K562 (cell line): ENCODE results near the gene GALNT5. TPM values are rescaled to one million over a fixed set of nuclear protein-coding genes. Genes with fewer than 3 reads are reported as not detected.

ENCODE experiments used
- ATAC-seq: fragments of 200-7000 bp; cut with Tn5 transposase; 3 replicates; pipeline ENCODE4 v1.9.1; 2020; ENCODE audit warnings: moderate library complexity
- BruUV-seq: library from RNA; stranded (reverse); fragments of 400-500 nt; replicated peaks from 2 replicates; lab custom pipeline; 2021; lab: Mats Ljungman, UMichigan
- CTCF ChIA-PET: fragments of 300-600 bp; formaldehyde crosslinking; extraction: SDS; loops from one replicate; lab custom pipeline; 2021; ENCODE audit warnings: low intra/inter-chr PET ratio; lab: Yijun Ruan, JAX
- POLR2A ChIA-PET: fragments of 300-600, 350-650 bp; sonication (Branson Sonifier 250); formaldehyde crosslinking; extraction: SDS; loops from one replicate; lab custom pipeline; 2021; ENCODE audit warnings: antibody characterized with exemption, inconsistent platforms; lab: Yijun Ruan, JAX
- DNase-seq, 4 experiments: peaks; one replicate each; pipeline versions ENCODE4 v3.0.0 to v3.0.0-alpha.2; 2011 to 2018; ENCODE audit warnings: low spot score in 3 of 4, mixed read lengths in 3 of 4; ENCODE audit errors: extremely low read depth in 1 of 4
- FAIRE-seq: peaks from 2 replicates; lab custom pipeline; 2011; peaks lifted over from hg19 to GRCh38; lab: Jason Lieb, UNC
- H2AFZ ChIP-seq: 2 replicates; pipeline ENCODE4 v1.6.0; 2011; ENCODE audit warnings: low read depth, low read length, control low read depth, inconsistent platforms
- H3K27ac ChIP-seq: fragments of 200-600 bp; 3 replicates; pipeline ENCODE4 v1.8.0; 2011; ENCODE audit warnings: low read depth, mild to moderate bottlenecking, control low read depth, inconsistent platforms, low read length, moderate library complexity, mixed read lengths; ENCODE audit errors: extremely low read depth
- H3K27me3 ChIP-seq, 2 experiments: fragments of 300-600 bp in 1 of 2; 2 replicates in 1 of 2; 3 replicates in 1 of 2; pipeline versions ENCODE4 v1.6.0 to v1.8.0; 2011; ENCODE audit warnings: inconsistent platforms in 2 of 2, low read length in 2 of 2, mild to moderate bottlenecking in 1 of 2, mixed read lengths in 1 of 2, moderate library complexity in 1 of 2; ENCODE audit not compliant: control insufficient read depth in 2 of 2, insufficient read depth in 2 of 2
- H3K36me3 ChIP-seq: fragments of 300-600 bp; 3 replicates; pipeline ENCODE4 v1.8.0; 2011; ENCODE audit warnings: mild to moderate bottlenecking, low read length, inconsistent platforms; ENCODE audit not compliant: control insufficient read depth, insufficient read depth
- H3K4me1 ChIP-seq, 2 experiments: fragments of 200-600 bp in 1 of 2; replicated peaks in 1 of 2; 2 replicates in 1 of 2; 3 replicates in 1 of 2; pipeline versions ENCODE4 v1.5.1 to v1.8.0; 2011; ENCODE audit warnings: inconsistent platforms in 2 of 2, low read length in 2 of 2, mild to moderate bottlenecking in 1 of 2, mixed read lengths in 1 of 2, moderate library complexity in 1 of 2; ENCODE audit not compliant: control insufficient read depth in 2 of 2, insufficient read depth in 2 of 2
- H3K4me2 ChIP-seq: 2 replicates; pipeline ENCODE4 v1.6.1; 2011; ENCODE audit warnings: low read length, control low read depth, inconsistent platforms, mixed read lengths; ENCODE audit not compliant: insufficient read depth
- H3K4me3 ChIP-seq: fragments of 200-600 bp; sonication (generic), shearing (Covaris generic); 2 replicates; pipeline ENCODE4 v1.5.1; 2016; ENCODE audit warnings: control low read depth, inconsistent platforms
- H3K79me2 ChIP-seq: fragments of 200-600 bp; 3 replicates; pipeline ENCODE4 v1.8.0; 2011; ENCODE audit warnings: low read length, inconsistent platforms; ENCODE audit not compliant: control insufficient read depth, insufficient read depth
- H3K9ac ChIP-seq, 2 experiments: 2 replicates each; pipeline versions ENCODE4 v1.6.0 to v1.6.1; 2011; ENCODE audit warnings: low read depth in 2 of 2, low read length in 2 of 2, control low read depth in 1 of 2, inconsistent platforms in 1 of 2, mild to moderate bottlenecking in 1 of 2, mixed read lengths in 1 of 2; ENCODE audit not compliant: insufficient read depth in 1 of 2
- H3K9me1 ChIP-seq: one replicate; pipeline ENCODE4 v1.6.0; 2011; ENCODE audit warnings: inconsistent platforms, mild to moderate bottlenecking, low read length, moderate library complexity; ENCODE audit not compliant: control insufficient read depth, insufficient read depth
- H3K9me3 ChIP-seq: replicated peaks from 2 replicates; pipeline ENCODE4 v1.5.1; 2011; ENCODE audit warnings: low read depth, low read length, inconsistent platforms; ENCODE audit not compliant: control insufficient read depth, insufficient read depth
- H4K20me1 ChIP-seq: replicated peaks from 2 replicates; pipeline ENCODE4 v1.6.1; 2011; ENCODE audit warnings: low read length, inconsistent platforms, mixed read lengths; ENCODE audit not compliant: control insufficient read depth, insufficient read depth
- C11orf30 ChIP-seq: fragments of 450-650 bp; IDR thresholded peaks from 2 replicates; pipeline ENCODE4 v1.6.1; 2016; ENCODE audit warnings: low read depth, mild to moderate bottlenecking
- MAFF ChIP-seq: IDR thresholded peaks from 2 replicates; pipeline ENCODE4 v1.6.1; 2012; ENCODE audit warnings: low read length, improper control_type of control experiment
- MAFG ChIP-seq: fragments of 450-650 bp; conservative IDR thresholded peaks from 2 replicates; pipeline ENCODE4 v1.6.1; 2016; ENCODE audit warnings: missing genetic modification characterization, missing compliant biosample characterization
- MAFK ChIP-seq: IDR thresholded peaks from 2 replicates; pipeline ENCODE4 v1.6.1; 2011; ENCODE audit warnings: low read length, improper control_type of control experiment
- SAP30 ChIP-seq: fragments of 200-600 bp; sonication (generic); IDR thresholded peaks from 2 replicates; pipeline ENCODE4 v1.6.1; 2012; ENCODE audit warnings: borderline replicate concordance, low read depth, mild to moderate bottlenecking, moderate library complexity, low read length, control low read depth, inconsistent platforms; ENCODE audit not compliant: insufficient read depth, poor library complexity, severe bottlenecking
- SMAD1 ChIP-seq: fragments of 150-350 bp; IDR thresholded peaks from 2 replicates; pipeline ENCODE4 v1.6.1; 2014; ENCODE audit warnings: low read length, low read depth; ENCODE audit not compliant: partially characterized antibody
- ZNF316 ChIP-seq: fragments of 450-650 bp; IDR thresholded peaks from 2 replicates; pipeline ENCODE4 v1.6.1; 2016
- WGBS: fragments of 100-300 bp; shearing (Covaris generic); methylation state at CpG from one replicate; pipeline ENCODE4 v1.1.6; 2016; ENCODE audit warnings: low coverage, mixed read lengths; ENCODE audit not compliant: insufficient coverage; ENCODE audit errors: missing lambda C conversion rate; 5-methylcytosine and 5-hydroxymethylcytosine counted together
- in situ Hi-C: fragments of 300-500 bp; cut with MboI; formaldehyde crosslinking; loops from 4 replicates; pipeline ENCODE4 v1.15.0; 2018; ENCODE audit warnings: inconsistent platforms, mixed read lengths
- intact Hi-C: fragments of 100-400 bp; cut with micrococcal nuclease; formaldehyde crosslinking; loops from 2 replicates; pipeline ENCODE4 v1.14.2; 2022
- polyA plus RNA-seq, 8 experiments: library from polyadenylated mRNA; depleted of rRNA in 4 of 8; stranded (reverse) in 5 of 8; unstranded in 3 of 8; fragments of >200 nt; fragmentation: Nextera tagmentation in 2 of 8; fragmentation: Illumina TruSeq in 1 of 8; extraction: Ambion mirVana in 2 of 8; extraction: Trizol in 1 of 8; gene quantifications; 2 replicates each; pipeline versions ENCODE4 v1.2.1 to v1.2.3, GENCODE V29; 2011 to 2014; ENCODE audit warnings: inconsistent platforms in 1 of 8, missing spikeins in 1 of 8
- total RNA-seq, 7 experiments: library from RNA; depleted of rRNA in 6 of 7; stranded (reverse); fragments of >200 nt in 6 of 7; fragmentation: Illumina TruSeq in 2 of 7; extraction: Trizol in 2 of 7; gene quantifications; 2 replicates each; pipeline versions ENCODE4 v1.2.1 to v1.2.3, GENCODE V29; 2011 to 2021; ENCODE audit warnings: low replicate concordance in 1 of 7

Gene GALNT5
- total and polyA plus RNA-seq, 9 of the 15 experiments (the other 6 are each of a cell fraction or from before 2014, with no cell fraction given): 21.6 to 73.0 (median 54.7) TPM

DNA sequence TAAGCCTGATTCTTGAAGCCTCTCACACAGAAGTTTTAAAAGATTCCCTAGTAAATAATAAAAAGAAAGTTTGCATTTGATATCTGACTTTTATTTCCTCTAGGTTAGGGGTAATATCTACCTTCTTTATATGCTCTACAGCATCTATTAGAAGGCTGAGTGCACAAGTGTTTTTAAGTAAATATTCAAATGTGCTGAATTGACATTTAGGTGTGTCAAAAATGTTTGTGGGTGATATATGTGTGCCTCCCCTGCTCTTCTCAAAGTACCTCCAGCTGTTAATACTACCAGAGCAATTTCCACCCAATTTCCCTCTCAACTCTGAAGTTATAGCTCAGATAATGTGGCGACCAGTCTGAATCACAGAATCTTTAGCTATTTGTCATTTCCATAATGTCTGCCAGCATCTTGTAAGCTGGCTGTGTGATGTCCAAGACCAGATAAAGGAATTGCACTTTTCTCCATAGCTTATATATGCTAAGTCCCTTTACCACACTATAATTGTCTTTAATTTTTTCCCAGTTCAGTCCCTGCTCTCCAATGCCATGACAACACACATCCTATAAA lies 92.5 kb downstream of the GALNT5 start:
- H3K27ac ChIP-seq: no peak overlapping the region
- CTCF ChIA-PET: no interaction called here
- H3K79me2 ChIP-seq: no peaks in the 10 kb centered on the region
- in situ Hi-C loops: loop anchor here (25.0 kb wide), 1 partner anchor 662 kb away; no protein-coding TSS in a partner anchor
- ATAC-seq (no peak), FAIRE-seq (no peak), DNase-seq (no peak)
- H3K4me2 ChIP-seq: no peak overlapping the region
- POLR2A ChIA-PET: interaction anchor here (0.6 to 1.3 kb wide), 3 partner anchors 15 to 50 kb away, joined by 3 read pairs; no protein-coding TSS in a partner anchor
- H3K9me1 ChIP-seq: no peaks in the 10 kb centered on the region
- H3K27me3 ChIP-seq: no peaks in the 10 kb centered on the region
- TF ChIP-seq SMAD1: no peak
- TF ChIP-seq ZNF316: peak; percentile 79
- peak; percentile 63 for TF ChIP-seq MAFG (tag)
- peak; percentile 54 for TF ChIP-seq MAFK
- TF ChIP-seq MAFF: peak; percentile 74
- TF ChIP-seq C11orf30: peak; percentile 64; the same call in 1 of the 2 replicates
- TF ChIP-seq SAP30: no peak
- no peak overlapping the region for H3K4me3 ChIP-seq
- no peaks in the 10 kb centered on the region for H3K4me1 ChIP-seq
- H3K9me3 ChIP-seq: no peaks in the 10 kb centered on the region
- no peak overlapping the region for H2AFZ ChIP-seq
- no peak overlapping the region for H3K9ac ChIP-seq
- intact Hi-C loops: no loop called here
- H3K36me3 ChIP-seq: no peaks in the 10 kb centered on the region
- no TSS peak for BruUV-seq
- WGBS: 0% methylated on average over 1 of the region's 1 CpG
- no peaks in the 10 kb centered on the region for H4K20me1 ChIP-seq
